GM19328 (cell line): ENCODE data around the gene TMEM187.
"Not testable (repeated sequence)": the region's sequence is repeated elsewhere in the genome, so short reads cannot be mapped to it uniquely, and the experiment has no call there.

Experiments
- ATAC-seq: cut with Tn5 transposase; IDR thresholded peaks from one replicate; pipeline ENCODE4 v1.9.1; 2021; ENCODE audit warnings: mild to moderate bottlenecking, moderate library complexity; ENCODE audit not compliant: unreplicated experiment

Gene TMEM187

GRCh38 chrX:153994398-153994797 lies 21.8 kb downstream of the TMEM187 start:
- ATAC-seq, result not testable (repeated sequence)

- ATAC-seq, result no peak
Observed at GRCh38 chrX:153995504-153995903, 22.9 kb downstream of the TMEM187 start.

- no peak for ATAC-seq
Observed at GRCh38 chrX:153999359-154000037, 26.9 kb downstream of the TMEM187 start.

GRCh38 chrX:154000051-154000450 lies 27.5 kb downstream of the TMEM187 start:
- ATAC-seq, result no peak

GRCh38 chrX:154002215-154002719 lies 29.7 kb downstream of the TMEM187 start:
- no peak for ATAC-seq

GRCh38 chrX:154004315-154004714 lies 31.8 kb downstream of the TMEM187 start:
- ATAC-seq, result no peak

- no peak for ATAC-seq
Observed at GRCh38 chrX:154006947-154007346, 34.4 kb downstream of the TMEM187 start.

GRCh38 chrX:154008521-154008920 lies 36.0 kb downstream of the TMEM187 start:
- ATAC-seq, result no peak

GRCh38 chrX:154010330-154011087 lies 38.0 kb downstream of the TMEM187 start:
- ATAC-seq, result no peak

- ATAC-seq, result no peak
Observed at GRCh38 chrX:154011376-154012335, 39.1 kb downstream of the TMEM187 start.

GRCh38 chrX:154012336-154012991 lies 39.9 kb downstream of the TMEM187 start:
- ATAC-seq, result no peak

GRCh38 chrX:154013001-154013421 lies 40.5 kb downstream of the TMEM187 start:
- ATAC-seq, result no peak

- ATAC-seq, result no peak
Observed at GRCh38 chrX:154013614-154014360, 41.2 kb downstream of the TMEM187 start.

- no peak for ATAC-seq
Observed at GRCh38 chrX:154014429-154015380, 42.2 kb downstream of the TMEM187 start.

GRCh38 chrX:154015581-154016264 lies 43.2 kb downstream of the TMEM187 start:
- no peak for ATAC-seq

GRCh38 chrX:154016366-154017076 lies 44.0 kb downstream of the TMEM187 start:
- no peak for ATAC-seq

- ATAC-seq, result no peak
Observed at GRCh38 chrX:154017766-154018517, 45.4 kb downstream of the TMEM187 start.
